Astrocyte (in vitro differentiated cells and primary cell): ENCODE results near the gene PSME3IP1. TPM values are rescaled to one million over a fixed set of nuclear protein-coding genes. Genes with fewer than 3 reads are reported as not detected.

Experiments
- DNase-seq: peaks from one replicate; pipeline ENCODE4 v3.0.0-alpha.2; 2010; ENCODE audit warnings: low read depth
- FAIRE-seq: peaks from 2 replicates; lab custom pipeline; 2011; peaks lifted over from hg19 to GRCh38; lab: Jason Lieb, UNC
- H2AFZ ChIP-seq: 2 replicates; pipeline ENCODE4 v1.6.0; 2012; ENCODE audit warnings: low read depth, low read length, inconsistent platforms
- H3K27ac ChIP-seq: 2 replicates; pipeline ENCODE4 v1.5.1; 2011; ENCODE audit warnings: low read depth, low read length, inconsistent platforms
- H3K27me3 ChIP-seq: 2 replicates; pipeline ENCODE4 v1.6.0; 2011; ENCODE audit warnings: low read length, inconsistent platforms; ENCODE audit not compliant: insufficient read depth
- H3K36me3 ChIP-seq: 2 replicates; pipeline ENCODE4 v1.5.1; 2011; ENCODE audit warnings: low read length, inconsistent platforms; ENCODE audit not compliant: insufficient read depth
- H3K4me1 ChIP-seq: 2 replicates; pipeline ENCODE4 v1.5.1; 2011; ENCODE audit warnings: low read length, inconsistent platforms; ENCODE audit not compliant: insufficient read depth
- H3K4me2 ChIP-seq: 2 replicates; pipeline ENCODE4 v1.6.0; 2012; ENCODE audit warnings: low read length, inconsistent platforms
- H3K4me3 ChIP-seq: 2 replicates; pipeline ENCODE4 v1.5.1; 2011; ENCODE audit warnings: low read depth, mild to moderate bottlenecking, low read length, inconsistent platforms; ENCODE audit not compliant: insufficient read depth
- H3K79me2 ChIP-seq: 2 replicates; pipeline ENCODE4 v1.6.0; 2012; ENCODE audit warnings: mild to moderate bottlenecking, low read length, inconsistent platforms; ENCODE audit not compliant: insufficient read depth
- H3K9ac ChIP-seq: 2 replicates; pipeline ENCODE4 v1.6.0; 2012; ENCODE audit warnings: mild to moderate bottlenecking, low read length, inconsistent platforms
- H3K9me3 ChIP-seq: 2 replicates; pipeline ENCODE4 v1.5.1; 2012; ENCODE audit warnings: low read depth, mild to moderate bottlenecking, low read length, inconsistent platforms; ENCODE audit not compliant: insufficient read depth
- H4K20me1 ChIP-seq: 2 replicates; pipeline ENCODE4 v1.6.0; 2012; ENCODE audit warnings: low read length, inconsistent platforms; ENCODE audit not compliant: insufficient read depth
- H3K27ac Mint-ChIP-seq: one replicate; pipeline ENCODE4 v1.8.0; 2021; ENCODE audit warnings: mild to moderate bottlenecking, mixed read lengths; ENCODE audit not compliant: unreplicated experiment
- H3K27me3 Mint-ChIP-seq: one replicate; pipeline ENCODE4 v1.8.0; 2021; ENCODE audit warnings: low read depth, mixed read lengths; ENCODE audit not compliant: unreplicated experiment
- H3K36me3 Mint-ChIP-seq: one replicate; pipeline ENCODE4 v1.8.0; 2021; ENCODE audit warnings: low read depth, mixed read lengths; ENCODE audit not compliant: unreplicated experiment
- H3K4me1 Mint-ChIP-seq: one replicate; pipeline ENCODE4 v1.8.0; 2021; ENCODE audit warnings: low read depth, mixed read lengths; ENCODE audit not compliant: unreplicated experiment
- H3K4me3 Mint-ChIP-seq: one replicate; pipeline ENCODE4 v1.8.0; 2021; ENCODE audit warnings: mild to moderate bottlenecking, moderate library complexity, mixed read lengths; ENCODE audit not compliant: unreplicated experiment
- H3K9me3 Mint-ChIP-seq: one replicate; pipeline ENCODE4 v1.8.0; 2021; ENCODE audit warnings: mild to moderate bottlenecking, mixed read lengths; ENCODE audit not compliant: unreplicated experiment
- EZH2 ChIP-seq: IDR thresholded peaks from 2 replicates; pipeline ENCODE4 v1.6.1; 2012; ENCODE audit warnings: mild to moderate bottlenecking, low read length, inconsistent platforms; ENCODE audit not compliant: insufficient read depth
- total RNA-seq: library from RNA; stranded (reverse); gene quantifications from 2 replicates; pipeline ENCODE4 v1.2.1, GENCODE V29; 2021
- TF ChIP-seq, protein P1 (sequence below): IDR thresholded peaks from 2 replicates; pipeline ENCODE4 v1.5.1; 2011; ENCODE audit warnings: low read depth, mild to moderate bottlenecking, inconsistent platforms, low read length, moderate library complexity; ENCODE audit not compliant: insufficient read depth

Gene PSME3IP1
- total RNA-seq, 1 donor from 2014 or later: 78.8 TPM

DNA sequence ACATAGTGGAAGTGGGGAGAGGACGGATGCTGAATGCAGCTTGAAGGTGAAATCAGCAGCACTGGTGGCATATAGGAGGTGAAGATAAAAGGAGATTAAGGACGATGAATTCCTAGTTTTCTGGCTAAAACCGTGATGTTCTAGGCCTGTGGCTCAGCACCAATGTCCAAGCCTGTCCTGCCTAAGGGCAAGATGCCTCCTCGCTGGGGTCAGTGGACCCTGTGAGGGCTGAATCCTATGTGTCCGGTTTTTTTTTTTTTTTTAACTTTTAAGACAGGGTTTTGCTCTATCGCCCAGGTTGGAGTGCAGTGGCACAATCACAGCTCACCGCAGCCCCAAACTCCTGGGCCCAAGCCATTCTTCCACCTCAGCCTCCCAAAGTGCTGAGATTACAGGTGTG, 80.7 kb downstream of the PSME3IP1 start:
- no peaks in the 10 kb centered on the region for H3K9me3 ChIP-seq
- peaks cover 1% of the 10 kb centered on the region for H3K9me3 Mint-ChIP-seq
- no peak overlapping the region for H3K4me3 Mint-ChIP-seq
- no peak overlapping the region for H3K27ac ChIP-seq
- no peaks in the 10 kb centered on the region for H3K36me3 ChIP-seq
- H3K4me1 ChIP-seq: no peaks in the 10 kb centered on the region
- no peak overlapping the region for H3K4me2 ChIP-seq
- no peaks in the 10 kb centered on the region for H3K27me3 ChIP-seq
- peaks cover 54% of the 10 kb centered on the region for H4K20me1 ChIP-seq
- H3K4me3 ChIP-seq: no peak overlapping the region
- peaks cover 2% of the 10 kb centered on the region for H3K36me3 Mint-ChIP-seq
- no peak for DNase-seq
- FAIRE-seq: no peak
- peaks cover 7% of the 10 kb centered on the region for H3K79me2 ChIP-seq
- H3K27me3 Mint-ChIP-seq: no peaks in the 10 kb centered on the region
- TF ChIP-seq EZH2: no peak
- TF ChIP-seq, protein P1, sequence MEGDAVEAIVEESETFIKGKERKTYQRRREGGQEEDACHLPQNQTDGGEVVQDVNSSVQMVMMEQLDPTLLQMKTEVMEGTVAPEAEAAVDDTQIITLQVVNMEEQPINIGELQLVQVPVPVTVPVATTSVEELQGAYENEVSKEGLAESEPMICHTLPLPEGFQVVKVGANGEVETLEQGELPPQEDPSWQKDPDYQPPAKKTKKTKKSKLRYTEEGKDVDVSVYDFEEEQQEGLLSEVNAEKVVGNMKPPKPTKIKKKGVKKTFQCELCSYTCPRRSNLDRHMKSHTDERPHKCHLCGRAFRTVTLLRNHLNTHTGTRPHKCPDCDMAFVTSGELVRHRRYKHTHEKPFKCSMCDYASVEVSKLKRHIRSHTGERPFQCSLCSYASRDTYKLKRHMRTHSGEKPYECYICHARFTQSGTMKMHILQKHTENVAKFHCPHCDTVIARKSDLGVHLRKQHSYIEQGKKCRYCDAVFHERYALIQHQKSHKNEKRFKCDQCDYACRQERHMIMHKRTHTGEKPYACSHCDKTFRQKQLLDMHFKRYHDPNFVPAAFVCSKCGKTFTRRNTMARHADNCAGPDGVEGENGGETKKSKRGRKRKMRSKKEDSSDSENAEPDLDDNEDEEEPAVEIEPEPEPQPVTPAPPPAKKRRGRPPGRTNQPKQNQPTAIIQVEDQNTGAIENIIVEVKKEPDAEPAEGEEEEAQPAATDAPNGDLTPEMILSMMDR: no peak
- H3K27ac Mint-ChIP-seq: no peak overlapping the region
- H2AFZ ChIP-seq: no peak overlapping the region
- H3K9ac ChIP-seq: no peak overlapping the region
- H3K4me1 Mint-ChIP-seq: peaks cover 7% of the 10 kb centered on the region

DNA sequence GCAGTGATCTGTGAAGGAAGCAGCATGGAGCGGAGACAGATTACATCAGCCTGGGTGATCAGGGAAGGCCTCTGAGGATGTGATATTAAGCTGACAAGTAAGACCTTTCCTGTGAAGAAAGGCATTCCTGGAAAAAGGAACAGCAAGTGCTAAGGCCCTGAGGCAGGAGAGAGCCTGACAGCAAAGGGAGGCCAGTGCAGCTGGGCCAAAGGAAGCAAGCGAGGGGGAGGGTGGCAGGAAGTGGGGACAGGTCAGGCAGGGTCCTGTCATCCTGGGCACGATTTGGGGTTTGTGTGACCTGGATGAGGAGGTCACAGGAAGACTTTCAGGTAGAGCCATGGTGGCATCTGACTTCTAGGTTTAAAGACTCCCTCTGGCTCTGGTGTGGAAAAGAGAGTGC, 81.1 kb downstream of the PSME3IP1 start:
- no peak overlapping the region for H2AFZ ChIP-seq
- DNase-seq: no peak
- Mint-ChIP-seq H3K27ac (no peak overlapping the region), H3K4me1 (peaks cover 6% of the 10 kb centered on the region), H3K4me3 (no peak overlapping the region), H3K9me3 (peaks cover 5% of the 10 kb centered on the region), H3K27me3 (no peaks in the 10 kb centered on the region), H3K36me3 (peaks cover 3% of the 10 kb centered on the region)
- peaks cover 8% of the 10 kb centered on the region for H3K79me2 ChIP-seq
- H3K27ac ChIP-seq: no peak overlapping the region
- no peak overlapping the region for H3K4me3 ChIP-seq
- no peaks in the 10 kb centered on the region for H3K9me3 ChIP-seq
- no peaks in the 10 kb centered on the region for H3K27me3 ChIP-seq
- no peak for FAIRE-seq
- no peaks in the 10 kb centered on the region for H3K36me3 ChIP-seq
- peaks cover 55% of the 10 kb centered on the region for H4K20me1 ChIP-seq
- H3K9ac ChIP-seq: no peak overlapping the region
- no peak overlapping the region for H3K4me2 ChIP-seq
- H3K4me1 ChIP-seq: peaks cover 2% of the 10 kb centered on the region
- TF ChIP-seq, protein P1: no peak
- no peak for TF ChIP-seq EZH2

DNA sequence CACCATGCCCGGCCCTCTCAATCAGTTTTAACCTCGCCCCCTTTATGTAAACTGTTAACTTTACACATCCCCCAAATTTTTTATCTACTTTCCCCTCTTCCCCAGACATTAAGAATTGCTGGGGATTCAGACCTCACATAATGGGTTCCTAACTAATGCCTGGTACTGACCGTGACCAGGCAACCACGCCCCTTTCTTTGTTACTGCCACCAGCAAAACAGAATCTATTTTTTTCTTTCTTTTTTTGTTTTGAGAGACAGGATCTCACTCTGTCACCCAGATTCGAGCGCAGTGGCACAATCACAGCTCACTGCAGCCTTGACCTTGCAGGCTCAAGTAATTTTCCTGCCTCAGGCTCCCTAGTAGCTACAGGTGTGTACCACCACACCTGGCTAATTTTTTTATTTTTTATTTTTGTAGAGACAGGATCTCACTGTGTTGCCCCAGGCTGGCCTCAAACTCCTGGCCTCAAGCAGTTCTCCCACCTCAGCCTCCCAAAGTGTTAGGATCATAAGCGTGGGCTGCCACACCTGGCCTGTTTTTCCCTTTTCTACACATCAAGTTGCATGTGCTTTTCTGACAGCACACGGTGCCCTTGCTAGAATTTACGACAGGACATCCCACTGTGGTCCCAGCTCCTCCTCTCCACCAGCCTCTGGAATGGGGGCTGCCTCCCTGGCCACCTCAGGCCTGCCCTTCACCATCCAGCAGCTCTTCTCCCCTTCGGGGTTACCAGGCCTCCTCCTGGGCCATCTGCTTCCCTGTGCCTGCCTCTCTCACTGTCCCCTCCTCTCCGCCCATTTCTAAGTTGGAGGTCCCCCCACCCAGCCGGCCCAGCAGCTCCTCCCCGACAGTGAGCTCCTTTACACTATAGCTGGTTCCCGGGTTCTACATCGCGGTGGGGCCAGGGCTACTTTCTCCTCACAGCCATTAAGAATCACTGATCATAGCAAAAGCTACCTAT, 82.7 kb downstream of the PSME3IP1 start:
- peaks cover 5% of the 10 kb centered on the region for H3K9me3 Mint-ChIP-seq
- no peaks in the 10 kb centered on the region for H3K27me3 ChIP-seq
- H3K27ac ChIP-seq: no peak overlapping the region
- DNase-seq: no peak
- H3K79me2 ChIP-seq: peaks cover 8% of the 10 kb centered on the region
- no peak overlapping the region for H3K4me3 Mint-ChIP-seq
- no peak overlapping the region for H3K9ac ChIP-seq
- H3K4me1 Mint-ChIP-seq: peaks cover 5% of the 10 kb centered on the region
- FAIRE-seq: no peak
- TF ChIP-seq, protein P1: no peak
- no peak for TF ChIP-seq EZH2
- H3K36me3 Mint-ChIP-seq: peaks cover 3% of the 10 kb centered on the region
- peaks cover 47% of the 10 kb centered on the region for H4K20me1 ChIP-seq
- no peak overlapping the region for H3K4me3 ChIP-seq
- H3K27me3 Mint-ChIP-seq: peaks cover 4% of the 10 kb centered on the region
- no peaks in the 10 kb centered on the region for H3K36me3 ChIP-seq
- H3K4me2 ChIP-seq: no peak overlapping the region
- peaks cover 2% of the 10 kb centered on the region for H3K4me1 ChIP-seq
- H3K27ac Mint-ChIP-seq: no peak overlapping the region
- H2AFZ ChIP-seq: no peak overlapping the region
- no peaks in the 10 kb centered on the region for H3K9me3 ChIP-seq
